ENCODE data around the gene REPS1.

REPS1 gene

GRCh38 chr6:138862456-138862855 is 125.6 kb downstream of the REPS1 start:
- ChIA-PET POLR2A (no interaction called here), CTCF (no interaction called here)
- TF ChIP-seq PKNOX1 (IDR thresholded peaks at IDR 0.05): no peak
- no peak for TF ChIP-seq ARNT (IDR thresholded peaks at IDR 0.05)
- no peak for TF ChIP-seq ZNF384 (IDR thresholded peaks at IDR 0.05)
- no peak for TF ChIP-seq HDGF (IDR thresholded peaks at IDR 0.05; ENCODE audit: borderline replicate concordance)
- TF ChIP-seq TARDBP (IDR thresholded peaks at IDR 0.05): no peak
- DNase-seq (ENCODE audit: extremely low spot score): no peak

GRCh38 chr6:138857775-138858174 is 130.3 kb downstream of the REPS1 start:
- ChIA-PET POLR2A (no interaction called here), CTCF (no interaction called here)
- no peak for TF ChIP-seq ELF4 (IDR thresholded peaks at IDR 0.05)
- no peak for TF ChIP-seq LEF1 (IDR thresholded peaks at IDR 0.05; ENCODE audit: borderline replicate concordance)
- TF ChIP-seq SP1 (IDR thresholded peaks at IDR 0.05): no peak
- no peak for TF ChIP-seq L3MBTL2 (conservative IDR thresholded peaks at IDR 0.05)
- no peak for TF ChIP-seq BHLHE40 (IDR thresholded peaks at IDR 0.05; ENCODE audit: borderline replicate concordance)
- no peak for TF ChIP-seq CTBP1 (IDR thresholded peaks at IDR 0.05; ENCODE audit: borderline replicate concordance)
- no peak for TF ChIP-seq TARDBP (IDR thresholded peaks at IDR 0.05)
- no peak for TF ChIP-seq HDGF (IDR thresholded peaks at IDR 0.05; ENCODE audit: borderline replicate concordance)
- TF ChIP-seq NFRKB (IDR thresholded peaks at IDR 0.05): no peak
- no peak for TF ChIP-seq FOXA1 (IDR thresholded peaks at IDR 0.05)
- no peak for TF ChIP-seq ZNF384 (IDR thresholded peaks at IDR 0.05)
- no peak for DNase-seq (ENCODE audit: extremely low spot score)

GRCh38 chr6:138856654-138857053 is 131.4 kb downstream of the REPS1 start:
- DNase-seq (ENCODE audit: extremely low spot score): no peak
- POLR2A ChIA-PET: no interaction called here
- CTCF ChIA-PET: interaction anchor here (0.6 kb wide), 1 partner anchor 413 kb away, joined by 3 read pairs; no protein-coding TSS in a partner anchor
- TF ChIP-seq ELF4 (IDR thresholded peaks at IDR 0.05) (no peak), ARNT (IDR thresholded peaks at IDR 0.05) (no peak), SUZ12 (IDR thresholded peaks at IDR 0.05) (no peak), FOXK2 (IDR thresholded peaks at IDR 0.05) (no peak), BHLHE40 (IDR thresholded peaks at IDR 0.05; ENCODE audit: borderline replicate concordance) (no peak), TARDBP (IDR thresholded peaks at IDR 0.05) (no peak), NFRKB (IDR thresholded peaks at IDR 0.05) (no peak), ZNF384 (IDR thresholded peaks at IDR 0.05) (no peak), PKNOX1 (IDR thresholded peaks at IDR 0.05) (no peak), L3MBTL2 (conservative IDR thresholded peaks at IDR 0.05) (no peak), CTBP1 (IDR thresholded peaks at IDR 0.05; ENCODE audit: borderline replicate concordance) (no peak), FOXM1 (IDR thresholded peaks at IDR 0.05; ENCODE audit: borderline replicate concordance) (no peak), SP1 (IDR thresholded peaks at IDR 0.05) (no peak), LEF1 (IDR thresholded peaks at IDR 0.05; ENCODE audit: borderline replicate concordance) (no peak)

Data from HEK293T (cell line).